ENCODE measurements around the gene TMEM238L. TPM values are rescaled to one million over a fixed set of nuclear protein-coding genes. Genes with fewer than 3 reads are reported as not detected.

Gene TMEM238L
- total RNA-seq, 4 donors from 2014 or later: not detected

GRCh38 chr17:10756619-10757018 lies 47.3 kb downstream of the TMEM238L start:
- Histone ChIP-seq H3K27me3 (no peaks in the 10 kb centered on the region), H3K27ac (no peak overlapping the region), H3K4me1 (peaks cover 4 to 11% of the 10 kb centered on the region in 2 donors), H3K36me3 (no peaks in the 10 kb centered on the region), H3K9me3 (no peaks in the 10 kb centered on the region), H3K4me3 (replicated peaks in 1 of 3) (no peak overlapping the region)
- TF ChIP-seq CTCF (IDR thresholded peaks at IDR 0.05): no peak
- no peak for TF ChIP-seq POLR2A (IDR thresholded peaks at IDR 0.05)
- 86 to 96% methylated on average over 2 of the region's 2 CpGs for WGBS, 2 donors
- intact Hi-C loops (cut with DNase I): no loop called here
- DNase-seq: no peak

- 44 to 61% methylated on average over 1 of the region's 1 CpG for WGBS, 2 donors
- no peak for TF ChIP-seq CTCF (IDR thresholded peaks at IDR 0.05)
- peak; percentile 30 to 44 for DNase-seq
- intact Hi-C loops (cut with DNase I): no loop called here
- Histone ChIP-seq H3K4me3 (replicated peaks in 1 of 3) (no peak overlapping the region), H3K27ac (no peak overlapping the region), H3K27me3 (no peaks in the 10 kb centered on the region), H3K4me1 (peaks cover 4 to 11% of the 10 kb centered on the region in 2 donors), H3K9me3 (no peaks in the 10 kb centered on the region), H3K36me3 (no peaks in the 10 kb centered on the region)
These were observed 47.7 kb downstream of the TMEM238L start for GRCh38 chr17:10756185-10756584.

GRCh38 chr17:10755592-10756127 lies 48.2 kb downstream of the TMEM238L start:
- no peaks in the 10 kb centered on the region for H3K36me3 ChIP-seq
- no peaks in the 10 kb centered on the region for H3K27me3 ChIP-seq
- 91 to 92% methylated on average over 3 of the region's 3 CpGs for WGBS, 2 donors
- H3K4me1 ChIP-seq: peaks cover 4 to 11% of the 10 kb centered on the region in 2 donors
- intact Hi-C loops (cut with DNase I): no loop called here
- H3K4me3 ChIP-seq (replicated peaks in 1 of 3): no peak overlapping the region
- no peak overlapping the region for H3K27ac ChIP-seq
- DNase-seq: no peak
- no peak for TF ChIP-seq CTCF (IDR thresholded peaks at IDR 0.05)
- TF ChIP-seq POLR2A (IDR thresholded peaks at IDR 0.05): no peak
- H3K9me3 ChIP-seq: no peaks in the 10 kb centered on the region

- no peak for DNase-seq
- Histone ChIP-seq H3K36me3 (no peaks in the 10 kb centered on the region), H3K4me3 (replicated peaks in 1 of 3) (no peak overlapping the region), H3K4me1 (peaks cover 4 to 11% of the 10 kb centered on the region in 2 donors), H3K27me3 (no peaks in the 10 kb centered on the region), H3K9me3 (no peaks in the 10 kb centered on the region), H3K27ac (no peak overlapping the region)
- TF ChIP-seq CTCF (IDR thresholded peaks at IDR 0.05) (no peak), POLR2A (IDR thresholded peaks at IDR 0.05) (no peak)
- intact Hi-C loops (cut with DNase I): loop anchor here (5.0 kb wide), 1 partner anchor 92 kb away; no protein-coding TSS in a partner anchor
- WGBS, 2 donors: 43 to 60% methylated on average over 14 of the region's 14 CpGs
These were observed 48.9 kb downstream of the TMEM238L start for GRCh38 chr17:10754861-10755591.

- H3K27ac ChIP-seq: no peak overlapping the region
- no peaks in the 10 kb centered on the region for H3K36me3 ChIP-seq
- intact Hi-C loops (cut with DNase I): loop anchor here (5.0 kb wide), 1 partner anchor 93 kb away; no protein-coding TSS in a partner anchor
- WGBS, 2 donors: 16 to 54% methylated on average over 2 of the region's 2 CpGs
- no peaks in the 10 kb centered on the region for H3K9me3 ChIP-seq
- peaks cover 4 to 11% of the 10 kb centered on the region in 2 donors for H3K4me1 ChIP-seq
- TF ChIP-seq CTCF (IDR thresholded peaks at IDR 0.05) (peak in 2 of 6 experiments; percentile 24 to 31), POLR2A (IDR thresholded peaks at IDR 0.05) (no peak)
- peak; percentile 30 to 55 for DNase-seq
- no peak overlapping the region for H3K4me3 ChIP-seq (replicated peaks in 1 of 3)
- no peaks in the 10 kb centered on the region for H3K27me3 ChIP-seq
These were observed 49.8 kb downstream of the TMEM238L start for GRCh38 chr17:10754109-10754508.
